Activated gamma-delta T cell treated with Interleukin-2 at 50 U/mL for 16 hours (primary cell): ENCODE data around the gene MBD5.

ENCODE experiments used
- DNase-seq: peaks from one replicate; pipeline ENCODE4 v3.0.0-alpha.2; 2020

Gene MBD5

DNA sequence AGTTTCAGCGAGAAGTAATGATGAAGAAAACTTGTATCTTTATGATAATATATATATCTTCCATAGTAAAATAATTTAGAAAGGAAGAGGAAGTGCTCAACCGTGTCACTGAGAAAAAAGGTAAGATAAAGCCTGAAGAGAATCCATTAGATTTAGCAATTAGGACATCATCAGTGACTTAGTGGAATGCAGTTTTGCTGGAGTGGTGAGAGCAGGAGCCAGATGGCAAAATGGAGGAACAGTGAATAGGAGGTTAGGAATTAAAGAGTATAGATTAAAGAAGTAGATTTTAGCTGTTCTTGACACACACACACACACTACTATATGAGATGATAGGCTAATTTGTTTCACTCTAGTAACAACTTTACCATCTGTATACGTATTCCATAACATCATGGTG lies 466.5 kb downstream of the MBD5 start:
- no peak for DNase-seq

GRCh38 chr2:148490840-148491439 lies 470.0 kb downstream of the MBD5 start:
- no peak for DNase-seq

DNA sequence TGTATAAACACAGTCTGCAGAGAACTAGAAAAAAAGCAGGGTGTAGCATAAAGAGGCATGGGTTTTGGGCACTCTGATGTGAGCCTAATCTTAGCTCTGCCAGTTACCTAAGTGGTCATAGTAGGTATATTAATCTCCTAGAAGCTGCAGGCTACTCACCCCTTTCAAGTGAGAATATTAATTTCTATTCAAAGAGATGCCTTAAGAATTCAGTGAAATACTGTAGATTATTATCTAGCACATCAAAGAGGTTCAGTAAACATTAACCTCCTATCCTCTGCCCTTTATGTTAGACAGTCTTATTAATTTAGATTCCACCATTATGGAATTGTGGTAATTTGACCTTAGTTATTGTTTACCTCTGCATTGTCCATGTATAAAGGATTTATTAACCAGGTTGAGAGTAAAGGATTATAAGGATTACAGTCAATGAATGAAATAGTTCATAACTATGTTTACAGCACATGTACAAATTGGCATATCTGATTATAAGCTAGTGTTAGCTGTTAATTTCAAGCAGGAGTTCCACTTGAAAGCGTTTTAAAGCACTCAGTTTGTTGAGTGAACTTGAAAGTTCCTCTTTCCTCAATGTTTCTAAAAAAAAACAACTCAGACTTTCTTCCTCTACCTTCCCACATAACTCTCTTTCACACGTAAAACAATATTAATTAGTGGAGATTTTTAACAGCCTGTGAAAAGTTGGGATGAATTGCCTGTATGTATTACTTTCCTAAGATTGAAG lies 473.1 kb downstream of the MBD5 start:
- no peak for DNase-seq

DNA sequence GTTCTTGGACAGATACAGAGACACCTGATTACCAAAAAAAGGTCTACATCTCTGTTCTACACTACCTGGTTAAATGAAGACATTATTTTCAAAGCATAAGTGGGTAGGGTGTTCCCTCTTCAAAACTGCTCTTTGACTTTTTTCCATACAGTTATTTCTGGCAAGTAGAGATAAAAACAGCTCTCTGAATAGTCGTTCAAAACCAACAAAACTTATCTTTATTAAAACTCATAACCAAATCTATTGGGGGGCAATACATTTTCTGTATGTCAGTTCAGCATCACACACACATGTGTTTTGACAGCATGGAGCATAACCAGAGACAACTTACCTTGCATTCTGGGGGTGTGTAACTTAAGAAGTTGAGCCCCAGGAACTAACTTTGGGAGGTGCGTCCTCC lies 474.7 kb downstream of the MBD5 start:
- DNase-seq = no peak

- DNase-seq = no peak
Measured at GRCh38 chr2:148501545-148501944, 480.7 kb downstream of the MBD5 start.

DNA sequence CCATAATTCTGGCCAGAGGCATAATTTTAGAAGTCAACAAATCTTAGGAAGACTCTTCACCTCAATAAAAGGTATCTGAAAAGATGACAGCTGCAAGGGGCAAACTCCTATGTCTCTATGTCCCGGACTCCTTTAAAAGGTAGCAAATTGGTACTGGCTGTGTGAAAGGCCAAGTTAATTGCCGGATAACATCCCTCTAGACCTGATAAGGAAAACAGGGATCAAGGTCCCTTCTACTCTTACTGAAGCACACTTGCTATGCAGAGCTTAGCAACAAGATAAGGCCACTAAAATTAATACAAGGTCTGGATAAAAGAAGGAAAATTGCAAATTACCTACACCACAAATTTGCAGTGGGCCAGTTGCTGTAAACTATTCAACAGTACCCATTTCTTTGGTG lies 482.6 kb downstream of the MBD5 start:
- no peak for DNase-seq

- no peak for DNase-seq
Measured at GRCh38 chr2:148507970-148508369, 487.1 kb downstream of the MBD5 start.

GRCh38 chr2:148508878-148509287 lies 488.0 kb downstream of the MBD5 start:
- DNase-seq = no peak

DNA sequence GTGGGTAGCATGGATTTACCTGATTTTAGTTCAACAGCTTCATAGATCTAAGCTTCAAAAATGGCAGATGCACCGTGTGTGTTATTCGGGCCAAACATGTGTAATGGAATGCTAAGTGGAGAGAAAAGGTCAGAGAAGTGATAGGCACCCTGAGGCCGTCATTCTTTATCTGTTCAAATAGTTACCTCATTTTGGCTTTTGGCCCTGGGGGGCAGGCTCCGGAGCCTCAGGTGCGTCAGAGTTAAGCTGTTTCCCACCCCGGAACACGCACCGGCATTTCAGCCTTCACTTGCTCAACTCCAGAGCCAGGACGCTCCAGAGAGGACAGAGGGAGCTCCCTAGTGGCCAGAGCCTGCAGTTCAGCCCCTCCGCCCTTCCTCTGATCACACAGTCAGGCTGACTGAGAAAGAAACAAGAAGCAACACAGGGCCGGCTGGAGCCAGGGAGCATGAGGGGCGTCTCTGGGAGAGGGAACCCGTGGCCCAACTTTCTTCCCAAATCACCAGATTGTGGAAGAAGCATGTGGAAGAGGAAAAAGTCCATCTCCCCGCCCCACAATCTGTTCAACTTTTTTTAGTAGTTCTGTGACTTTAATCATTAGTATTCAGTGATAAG lies 488.5 kb downstream of the MBD5 start:
- DNase-seq = peak; percentile 79

DNA sequence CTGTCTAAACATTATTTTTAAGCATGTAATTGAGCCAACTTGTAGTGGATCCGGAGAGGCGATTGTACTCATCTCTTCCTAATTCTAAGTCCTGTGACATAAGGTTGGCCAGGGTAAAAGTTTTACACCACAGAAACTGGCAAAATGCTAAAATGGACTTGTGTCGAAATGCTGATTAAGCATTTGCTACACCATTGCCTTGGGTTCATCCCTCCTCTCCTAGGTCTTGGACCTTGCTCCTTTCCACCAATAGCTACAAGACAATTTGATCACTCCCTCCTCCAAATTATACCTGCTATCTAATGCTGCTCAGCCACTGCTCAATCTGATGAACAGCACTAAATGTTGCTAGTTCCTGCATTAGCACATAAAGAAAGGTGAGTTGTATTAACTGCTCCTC lies 491.0 kb downstream of the MBD5 start:
- DNase-seq = no peak

DNA sequence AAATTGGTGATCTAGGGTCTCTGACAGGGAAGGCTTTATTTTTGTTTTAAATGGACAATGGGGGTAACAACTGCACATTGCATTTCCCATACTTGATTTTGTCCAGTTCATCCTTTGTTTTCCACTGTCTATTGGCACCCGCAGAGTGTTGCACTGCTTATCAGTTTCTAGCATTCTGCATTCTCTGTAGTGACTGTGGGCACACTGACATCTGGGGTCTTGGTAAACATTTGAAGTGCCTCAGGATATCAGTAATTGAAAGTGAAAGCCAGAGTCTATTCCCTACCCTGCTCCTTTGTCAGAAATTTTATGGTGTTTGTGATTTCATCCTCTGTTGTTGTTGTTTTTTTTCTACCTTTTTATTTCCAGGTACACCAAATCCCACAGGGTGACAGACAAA lies 491.6 kb downstream of the MBD5 start:
- no peak for DNase-seq

GRCh38 chr2:148513427-148513826 lies 492.5 kb downstream of the MBD5 start:
- no peak for DNase-seq

DNA sequence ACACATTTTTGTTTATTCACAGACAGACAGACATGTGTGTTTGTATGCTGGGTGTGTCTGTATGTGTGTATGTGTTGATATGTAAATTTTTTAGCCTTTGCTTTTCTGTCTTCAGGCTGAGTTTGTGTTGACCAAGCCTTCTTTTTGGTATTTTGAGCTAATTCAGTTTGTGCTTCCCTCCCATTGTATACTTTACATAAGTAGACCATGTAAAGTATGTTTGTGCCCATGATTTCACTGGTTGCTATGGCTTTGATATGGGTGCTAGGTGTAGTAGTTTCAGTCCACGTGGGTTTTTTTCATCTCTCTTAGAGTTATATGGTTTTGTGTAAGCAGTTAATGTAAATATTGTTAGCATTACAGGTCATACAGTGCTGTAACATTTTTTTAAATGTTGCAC lies 494.2 kb downstream of the MBD5 start:
- no peak for DNase-seq

- DNase-seq = no peak
Measured at GRCh38 chr2:148515976-148516375, 495.1 kb downstream of the MBD5 start.

GRCh38 chr2:148517296-148517695 lies 496.4 kb downstream of the MBD5 start:
- DNase-seq = no peak

DNA sequence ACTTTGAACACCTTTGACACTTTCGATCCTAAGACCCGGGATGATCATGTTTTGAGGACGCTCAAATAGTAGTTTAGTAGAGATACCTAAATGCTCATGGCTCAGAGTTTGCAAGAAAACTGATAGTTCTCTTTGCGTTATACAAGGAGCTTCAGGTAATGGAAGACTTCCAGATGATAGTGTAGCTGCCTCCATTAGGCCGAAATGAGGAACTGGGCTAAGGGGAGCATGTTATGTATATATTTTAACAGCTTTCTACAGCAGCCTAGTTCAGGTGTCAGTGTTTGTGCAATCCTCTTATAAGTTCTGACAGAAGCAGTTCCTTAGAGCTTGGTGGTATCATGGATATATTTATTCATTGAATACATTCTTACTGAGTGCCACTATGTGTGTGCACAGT lies 496.9 kb downstream of the MBD5 start:
- DNase-seq = no peak

- DNase-seq = no peak
Measured at GRCh38 chr2:148519013-148519412, 498.1 kb downstream of the MBD5 start.

DNA sequence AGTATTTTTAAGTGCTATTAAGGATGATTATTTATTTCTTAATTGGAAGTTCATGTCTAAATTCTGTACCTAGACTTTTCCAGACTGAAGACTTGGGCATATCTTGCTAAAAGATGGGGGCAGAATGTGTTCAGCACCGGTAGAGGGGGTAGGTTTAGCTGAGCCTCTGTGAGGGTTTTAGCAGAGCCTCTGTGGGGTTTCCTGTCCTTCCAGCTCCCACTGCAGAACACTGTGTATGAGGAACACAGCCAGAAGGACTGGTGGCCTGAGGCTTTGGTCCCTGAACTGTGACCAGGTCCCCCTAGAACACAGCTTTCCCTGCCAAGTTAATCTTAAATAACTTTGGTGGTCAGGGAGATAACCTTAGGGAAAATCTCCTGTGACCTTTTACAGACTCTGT lies 500.3 kb downstream of the MBD5 start:
- no peak for DNase-seq

DNA sequence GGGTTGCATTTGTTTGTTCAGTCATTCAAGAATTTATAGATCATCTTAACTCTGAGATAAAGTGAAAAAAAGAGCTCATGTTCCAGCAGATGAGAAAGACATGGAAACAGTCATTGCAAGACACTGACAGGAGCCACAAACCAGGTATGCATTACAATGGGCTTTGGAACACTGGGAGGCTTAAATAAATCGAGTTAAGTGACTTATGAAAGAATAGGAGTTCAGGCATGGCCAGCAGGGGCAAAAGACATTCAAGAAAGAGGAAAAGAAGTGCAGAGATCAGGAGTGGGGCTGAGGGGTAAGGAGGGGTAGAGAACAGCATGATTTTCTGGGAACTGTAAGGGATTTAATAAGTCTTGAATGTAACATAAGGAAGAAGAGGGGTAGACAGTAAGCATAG lies 502.4 kb downstream of the MBD5 start:
- DNase-seq = no peak

DNA sequence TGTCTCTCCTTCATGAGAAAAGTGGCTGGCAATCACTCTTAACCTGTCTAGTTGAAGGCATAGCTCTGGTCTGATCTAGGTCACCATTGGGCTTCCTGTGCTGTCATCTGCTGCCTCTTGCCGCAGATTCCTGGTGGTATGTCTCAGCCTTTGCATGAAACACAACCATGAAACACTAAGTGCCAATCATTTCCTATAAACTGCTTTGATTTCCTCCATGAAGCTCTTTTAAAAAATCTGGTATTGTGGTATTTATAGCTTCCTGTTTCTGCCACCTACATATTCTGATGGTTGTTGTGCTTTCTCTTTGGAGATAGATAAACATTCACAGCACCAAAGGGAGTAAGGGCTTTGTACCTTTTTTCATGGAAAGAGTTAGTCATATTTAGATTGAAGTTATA lies 503.6 kb downstream of the MBD5 start:
- peak; percentile 48 for DNase-seq

- DNase-seq = no peak
Measured at GRCh38 chr2:148525130-148525529, 504.2 kb downstream of the MBD5 start.

DNA sequence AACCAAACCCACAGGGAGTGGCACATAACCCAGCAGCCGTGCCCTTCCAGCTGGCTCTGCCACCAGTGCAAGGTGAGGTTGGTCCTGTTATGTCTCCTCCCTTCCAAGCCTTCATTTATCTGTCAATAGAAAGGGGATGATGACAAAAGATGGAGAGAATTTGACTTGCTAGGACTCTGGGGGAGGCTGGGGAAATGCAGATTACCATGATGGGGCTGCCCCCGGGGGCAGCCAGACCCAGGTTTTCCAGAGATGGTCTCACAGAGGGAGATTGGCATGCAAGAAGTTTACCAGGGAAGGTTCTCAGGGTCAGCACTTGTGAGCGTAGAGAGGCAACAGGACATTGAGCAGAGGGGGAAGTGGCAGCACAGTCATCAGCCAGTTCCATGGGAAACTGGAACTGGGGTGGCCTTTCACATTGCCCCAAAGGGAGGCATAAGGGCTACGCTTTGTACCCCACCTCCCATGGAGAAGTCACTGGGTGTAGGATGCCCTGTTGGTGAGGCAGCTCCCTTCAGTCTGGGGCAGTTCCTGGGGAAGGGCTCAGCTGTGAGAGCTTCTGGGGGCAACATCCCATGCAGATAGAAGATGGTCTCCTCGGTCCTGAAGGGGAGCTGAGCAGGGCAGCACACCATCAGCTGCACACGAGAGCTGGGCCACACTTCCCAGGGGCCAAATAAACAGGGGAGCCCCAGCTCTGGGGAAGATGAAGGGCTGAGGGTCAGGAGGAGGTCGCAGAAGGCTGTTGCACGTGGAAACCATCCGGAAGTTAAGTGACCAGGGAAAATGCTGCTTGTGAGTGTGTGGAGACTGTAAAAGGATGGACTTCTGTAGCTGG lies 505.8 kb downstream of the MBD5 start:
- DNase-seq = no peak

- no peak for DNase-seq
Measured at GRCh38 chr2:148527488-148528340, 506.8 kb downstream of the MBD5 start.
